ENCODE data around the gene PSMB10.

PSMB10 gene

DNA sequence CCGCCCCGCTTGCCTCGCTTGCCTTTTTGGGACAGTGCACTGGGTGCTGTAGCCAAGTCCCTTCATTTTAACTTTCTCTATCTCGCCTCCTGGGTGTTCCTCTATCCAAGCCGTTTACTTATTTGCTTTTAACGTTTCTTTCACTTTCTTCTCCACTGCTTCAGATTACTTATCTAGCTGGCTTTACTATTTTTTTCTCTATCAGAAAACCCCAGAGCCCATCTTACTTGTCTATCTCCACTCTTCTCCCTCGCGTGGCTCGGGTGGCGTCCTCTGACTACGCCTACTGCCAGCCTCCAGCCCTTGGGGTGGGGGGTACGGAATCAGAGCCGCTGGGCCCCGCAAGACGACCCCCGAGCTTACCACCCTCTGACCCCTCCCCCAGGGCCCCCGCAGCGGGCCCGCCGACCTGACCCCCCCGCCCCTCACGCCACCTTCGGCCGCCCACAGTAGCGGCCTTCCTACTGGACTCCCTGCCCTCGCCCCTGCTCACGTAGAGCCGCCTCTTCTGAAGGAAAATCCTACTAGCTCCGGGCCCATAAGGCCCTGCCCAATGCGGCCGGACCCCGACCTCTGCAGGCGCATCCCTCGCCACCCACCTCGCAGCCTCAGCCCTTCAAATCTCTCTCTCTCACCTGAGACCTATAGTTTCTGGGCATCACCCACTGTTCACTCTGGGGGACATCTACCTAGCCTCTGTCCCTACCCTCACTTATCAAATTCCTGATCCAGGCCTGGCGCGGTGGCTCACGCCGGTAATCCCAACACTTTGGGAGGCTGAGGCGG is 32.8 kb upstream of the PSMB10 start:
- Histone ChIP-seq H3K4me3 (ENCODE audit: low read depth, low read length) (no peak overlapping the region), H3K36me3 (ENCODE audit: control insufficient read depth in 2 of 2, insufficient read depth in 1 of 2, low read length in 2 of 2) (peaks cover 0 to 18% of the 10 kb centered on the region in 2 experiments; a peak in 1 of 3 replicates), H3K27ac (ENCODE audit: extremely low read depth, low read depth, low read length) (no peak overlapping the region), H3K4me1 (ENCODE audit: control insufficient read depth, insufficient read depth, low read length) (no peaks in the 10 kb centered on the region; the same call in none of the 2 replicates), H3K9me3 (ENCODE audit: control insufficient read depth, insufficient read depth, low read depth, low read length) (no peaks in the 10 kb centered on the region)
- 0 out of 2 replicates have a peak, but pooled peaks have one; percentile 17 for TF ChIP-seq EGR2 (tag by site-specific recombination; IDR thresholded peaks at IDR 0.05; ENCODE audit: low read depth)
- TF ChIP-seq ZNF302 (tag by site-specific recombination; IDR thresholded peaks at IDR 0.05; ENCODE audit: low read depth): no peak
- TF ChIP-seq ZFHX2 (tag by site-specific recombination; conservative IDR thresholded peaks at IDR 0.05): peak; percentile 28
- no peak for TF ChIP-seq TRIM28 (IDR thresholded peaks at IDR 0.05; ENCODE audit: borderline replicate concordance, low read length)
- no peak for TF ChIP-seq ZNF292 (tag by site-specific recombination; IDR thresholded peaks at IDR 0.05; ENCODE audit: borderline replicate concordance, low read depth)
- TF ChIP-seq REST (tag by site-specific recombination; IDR thresholded peaks at IDR 0.05): no peak
- no peak for TF ChIP-seq ZNF529 (tag by site-specific recombination; IDR thresholded peaks at IDR 0.05; ENCODE audit: insufficient replicate concordance)
- no peak for TF ChIP-seq ZNF791 (tag by site-specific recombination; IDR thresholded peaks at IDR 0.05)
- TF ChIP-seq ZNF114 (tag by site-specific recombination; IDR thresholded peaks at IDR 0.05): no peak
- no peak for TF ChIP-seq ZNF600 (tag by site-specific recombination; IDR thresholded peaks at IDR 0.05)
- TF ChIP-seq ZNF654 (tag by site-specific recombination; IDR thresholded peaks at IDR 0.05; ENCODE audit: low read depth): no peak
- ChIA-PET CTCF (interaction anchor here (0.7 kb wide), 1 partner anchor 294 kb away, joined by 3 read pairs; no protein-coding TSS in a partner anchor), POLR2A (no interaction called here)

- ChIA-PET CTCF (no interaction called here), POLR2A (interaction anchor here (0.9 kb wide), 1 partner anchor 32 kb away, joined by 3 read pairs; the partner anchor contains the start of gene PSMB10)
- Histone ChIP-seq H3K4me1 (ENCODE audit: control insufficient read depth, insufficient read depth, low read length) (no peaks in the 10 kb centered on the region; the same call in none of the 2 replicates), H3K36me3 (ENCODE audit: control insufficient read depth in 2 of 2, insufficient read depth in 1 of 2, low read length in 2 of 2) (peaks cover 0 to 25% of the 10 kb centered on the region in 2 experiments; a peak in 1 of 3 replicates), H3K9me3 (ENCODE audit: control insufficient read depth, insufficient read depth, low read depth, low read length) (no peaks in the 10 kb centered on the region), H3K27ac (ENCODE audit: extremely low read depth, low read depth, low read length) (peak within 1 kb of the TSS; percentile 80; the same call in 1 of the 2 replicates), H3K4me3 (ENCODE audit: low read depth, low read length) (peak within 1 kb of the TSS; percentile 68)
- TF ChIP-seq, protein P1, sequence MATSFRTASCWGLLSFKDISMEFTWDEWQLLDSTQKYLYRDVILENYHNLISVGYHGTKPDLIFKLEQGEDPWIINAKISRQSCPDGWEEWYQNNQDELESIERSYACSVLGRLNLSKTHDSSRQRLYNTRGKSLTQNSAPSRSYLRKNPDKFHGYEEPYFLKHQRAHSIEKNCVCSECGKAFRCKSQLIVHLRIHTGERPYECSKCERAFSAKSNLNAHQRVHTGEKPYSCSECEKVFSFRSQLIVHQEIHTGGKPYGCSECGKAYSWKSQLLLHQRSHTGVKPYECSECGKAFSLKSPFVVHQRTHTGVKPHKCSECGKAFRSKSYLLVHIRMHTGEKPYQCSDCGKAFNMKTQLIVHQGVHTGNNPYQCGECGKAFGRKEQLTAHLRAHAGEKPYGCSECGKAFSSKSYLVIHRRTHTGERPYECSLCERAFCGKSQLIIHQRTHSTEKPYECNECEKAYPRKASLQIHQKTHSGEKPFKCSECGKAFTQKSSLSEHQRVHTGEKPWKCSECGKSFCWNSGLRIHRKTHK (tag by site-specific recombination; IDR thresholded peaks at IDR 0.05): no peak
- TF ChIP-seq ZNF585B (tag by site-specific recombination; IDR thresholded peaks at IDR 0.05) (no peak), ZBTB7A (tag by site-specific recombination; IDR thresholded peaks at IDR 0.05; ENCODE audit: low read depth) (no peak), ZNF138 (tag by site-specific recombination; IDR thresholded peaks at IDR 0.05; ENCODE audit: borderline replicate concordance) (no peak), BCL11A (tag by site-specific recombination; IDR thresholded peaks at IDR 0.05; ENCODE audit: low read depth) (no peak), ZNF580 (tag by site-specific recombination; IDR thresholded peaks at IDR 0.05) (peak; percentile 77; the same call in 1 of the 2 replicates), ZNF621 (tag by site-specific recombination; IDR thresholded peaks at IDR 0.05) (no peak), ZNF624 (tag by site-specific recombination; IDR thresholded peaks at IDR 0.05) (no peak)
- TF ChIP-seq, protein P2, sequence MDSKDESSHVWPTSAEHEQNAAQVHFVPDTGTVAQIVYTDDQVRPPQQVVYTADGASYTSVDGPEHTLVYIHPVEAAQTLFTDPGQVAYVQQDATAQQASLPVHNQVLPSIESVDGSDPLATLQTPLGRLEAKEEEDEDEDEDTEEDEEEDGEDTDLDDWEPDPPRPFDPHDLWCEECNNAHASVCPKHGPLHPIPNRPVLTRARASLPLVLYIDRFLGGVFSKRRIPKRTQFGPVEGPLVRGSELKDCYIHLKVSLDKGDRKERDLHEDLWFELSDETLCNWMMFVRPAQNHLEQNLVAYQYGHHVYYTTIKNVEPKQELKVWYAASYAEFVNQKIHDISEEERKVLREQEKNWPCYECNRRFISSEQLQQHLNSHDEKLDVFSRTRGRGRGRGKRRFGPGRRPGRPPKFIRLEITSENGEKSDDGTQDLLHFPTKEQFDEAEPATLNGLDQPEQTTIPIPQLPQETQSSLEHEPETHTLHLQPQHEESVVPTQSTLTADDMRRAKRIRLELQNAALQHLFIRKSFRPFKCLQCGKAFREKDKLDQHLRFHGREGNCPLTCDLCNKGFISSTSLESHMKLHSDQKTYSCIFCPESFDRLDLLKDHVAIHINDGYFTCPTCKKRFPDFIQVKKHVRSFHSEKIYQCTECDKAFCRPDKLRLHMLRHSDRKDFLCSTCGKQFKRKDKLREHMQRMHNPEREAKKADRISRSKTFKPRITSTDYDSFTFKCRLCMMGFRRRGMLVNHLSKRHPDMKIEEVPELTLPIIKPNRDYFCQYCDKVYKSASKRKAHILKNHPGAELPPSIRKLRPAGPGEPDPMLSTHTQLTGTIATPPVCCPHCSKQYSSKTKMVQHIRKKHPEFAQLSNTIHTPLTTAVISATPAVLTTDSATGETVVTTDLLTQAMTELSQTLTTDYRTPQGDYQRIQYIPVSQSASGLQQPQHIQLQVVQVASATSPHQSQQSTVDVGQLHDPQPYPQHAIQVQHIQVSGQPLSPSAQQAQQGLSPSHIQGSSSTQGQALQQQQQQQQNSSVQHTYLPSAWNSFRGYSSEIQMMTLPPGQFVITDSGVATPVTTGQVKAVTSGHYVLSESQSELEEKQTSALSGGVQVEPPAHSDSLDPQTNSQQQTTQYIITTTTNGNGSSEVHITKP (tag by site-specific recombination; IDR thresholded peaks at IDR 0.05): 0 out of 2 replicates have a peak, but pooled peaks have one; percentile 6
- TF ChIP-seq, protein P3, sequence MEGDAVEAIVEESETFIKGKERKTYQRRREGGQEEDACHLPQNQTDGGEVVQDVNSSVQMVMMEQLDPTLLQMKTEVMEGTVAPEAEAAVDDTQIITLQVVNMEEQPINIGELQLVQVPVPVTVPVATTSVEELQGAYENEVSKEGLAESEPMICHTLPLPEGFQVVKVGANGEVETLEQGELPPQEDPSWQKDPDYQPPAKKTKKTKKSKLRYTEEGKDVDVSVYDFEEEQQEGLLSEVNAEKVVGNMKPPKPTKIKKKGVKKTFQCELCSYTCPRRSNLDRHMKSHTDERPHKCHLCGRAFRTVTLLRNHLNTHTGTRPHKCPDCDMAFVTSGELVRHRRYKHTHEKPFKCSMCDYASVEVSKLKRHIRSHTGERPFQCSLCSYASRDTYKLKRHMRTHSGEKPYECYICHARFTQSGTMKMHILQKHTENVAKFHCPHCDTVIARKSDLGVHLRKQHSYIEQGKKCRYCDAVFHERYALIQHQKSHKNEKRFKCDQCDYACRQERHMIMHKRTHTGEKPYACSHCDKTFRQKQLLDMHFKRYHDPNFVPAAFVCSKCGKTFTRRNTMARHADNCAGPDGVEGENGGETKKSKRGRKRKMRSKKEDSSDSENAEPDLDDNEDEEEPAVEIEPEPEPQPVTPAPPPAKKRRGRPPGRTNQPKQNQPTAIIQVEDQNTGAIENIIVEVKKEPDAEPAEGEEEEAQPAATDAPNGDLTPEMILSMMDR (tag by site-specific recombination; IDR thresholded peaks at IDR 0.05): no peak
Observed at GRCh38 chr16:67968400-67969253, 32.0 kb upstream of the PSMB10 start, which contains the start of gene SLC12A4. Gene SLC12A4, minus strand, starts transcription at chr16:67968637. Its CDS starts 84 bp downstream, at chr16:67968553.
